ENCODE measurements around the gene TRIM24.

- no peak for TF ChIP-seq CTCF (IDR thresholded peaks at IDR 0.05; ENCODE audit: insufficient read depth, low read depth, low read length)
- no peak for TF ChIP-seq EZH2 (IDR thresholded peaks at IDR 0.05; ENCODE audit: insufficient read depth, low read length)
Measured at GRCh38 chr7:138581065-138581464, 121.0 kb downstream of the TRIM24 start.

Measured in astrocyte (in vitro differentiated cells and primary cell).